HG03064 (cell line): ENCODE results near the gene FBXL16.

Source experiments
- ATAC-seq: cut with Tn5 transposase; IDR thresholded peaks from one replicate; pipeline ENCODE4 v1.9.1; 2021; ENCODE audit warnings: low read depth; ENCODE audit not compliant: unreplicated experiment

Gene FBXL16

DNA sequence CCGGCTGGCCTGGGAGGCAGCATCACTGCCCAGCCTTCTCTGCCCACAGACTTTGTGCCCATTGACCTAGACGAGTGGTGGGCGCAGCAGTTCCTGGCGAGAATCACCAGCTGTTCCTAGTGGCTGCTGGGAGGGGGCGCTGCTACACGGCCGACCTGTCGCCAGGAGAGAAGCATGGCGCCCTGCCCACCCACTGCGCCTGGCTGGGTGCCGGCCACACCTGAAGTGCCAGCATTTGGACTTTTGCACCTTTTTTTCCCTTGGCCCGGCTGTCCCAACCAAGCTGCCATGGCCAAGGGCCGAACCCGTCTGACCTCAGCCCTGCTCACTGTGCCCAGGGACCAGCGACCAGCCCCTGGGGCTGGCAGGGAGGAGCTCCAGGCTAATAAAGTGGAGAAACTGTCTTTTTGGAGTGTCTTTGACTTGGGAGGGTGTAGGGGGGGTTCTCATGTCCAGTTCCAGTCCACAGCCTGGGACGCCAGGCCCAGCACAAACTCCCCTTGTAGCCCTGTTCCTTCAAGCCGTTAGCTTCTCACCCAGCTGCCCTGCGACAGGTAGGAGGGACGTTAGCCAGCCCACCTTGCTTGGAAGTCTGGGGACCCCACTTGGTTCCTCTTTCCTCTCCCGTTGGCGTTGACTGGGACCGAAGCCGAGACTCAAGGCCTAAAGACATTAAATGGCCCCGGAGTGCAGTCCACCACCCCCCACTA is 57.4 kb downstream of the FBXL16 start:
- no peak for ATAC-seq

- ATAC-seq = no peak
Observed at GRCh38 chr16:647173-647902, 58.3 kb downstream of the FBXL16 start.

DNA sequence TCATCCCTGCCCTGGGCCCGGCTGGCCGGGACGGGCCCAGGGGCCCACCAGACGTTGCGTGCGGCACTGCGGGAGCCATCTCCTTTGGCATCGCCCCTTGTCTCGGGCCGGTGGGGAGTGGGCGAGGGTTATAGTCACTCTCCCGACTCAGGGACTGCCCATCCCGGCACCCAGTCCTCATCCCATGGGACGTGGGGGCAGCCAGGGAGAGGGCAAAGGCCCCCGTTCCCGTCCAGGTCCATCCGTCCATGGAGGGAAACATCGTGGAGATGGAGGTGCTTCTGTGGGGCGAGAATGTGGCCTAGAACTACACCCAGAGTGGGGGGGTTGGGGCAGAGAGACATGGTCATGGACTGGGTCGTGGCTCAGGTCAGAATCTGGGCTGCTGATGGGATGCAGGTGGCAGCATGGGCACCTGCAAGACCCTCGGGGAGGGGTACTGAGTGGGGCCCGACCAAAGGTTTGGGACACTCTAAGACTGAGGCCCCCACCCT is 58.9 kb downstream of the FBXL16 start:
- no peak for ATAC-seq

- no peak for ATAC-seq
Observed at GRCh38 chr16:645852-646678, 59.5 kb downstream of the FBXL16 start.

DNA sequence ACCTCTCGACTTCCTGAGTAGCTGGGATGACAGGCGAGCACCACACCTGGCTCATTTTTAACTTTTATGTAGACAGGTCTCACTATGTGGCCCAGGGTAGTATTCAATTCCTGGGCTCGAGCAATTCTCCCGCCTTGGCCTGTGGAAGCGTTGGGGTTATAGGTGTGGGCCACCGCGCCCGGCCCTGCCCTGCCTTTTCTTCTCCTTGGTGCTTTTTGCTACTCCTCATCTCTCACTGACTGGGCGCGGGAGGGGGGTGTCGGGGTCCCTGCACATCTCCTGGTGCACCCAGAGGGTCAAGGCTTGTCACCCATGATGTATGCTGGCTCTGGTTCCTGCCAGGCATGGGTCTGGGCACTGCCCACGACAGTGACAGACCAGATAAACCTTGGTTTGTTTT is 61.0 kb downstream of the FBXL16 start:
- ATAC-seq = no peak

DNA sequence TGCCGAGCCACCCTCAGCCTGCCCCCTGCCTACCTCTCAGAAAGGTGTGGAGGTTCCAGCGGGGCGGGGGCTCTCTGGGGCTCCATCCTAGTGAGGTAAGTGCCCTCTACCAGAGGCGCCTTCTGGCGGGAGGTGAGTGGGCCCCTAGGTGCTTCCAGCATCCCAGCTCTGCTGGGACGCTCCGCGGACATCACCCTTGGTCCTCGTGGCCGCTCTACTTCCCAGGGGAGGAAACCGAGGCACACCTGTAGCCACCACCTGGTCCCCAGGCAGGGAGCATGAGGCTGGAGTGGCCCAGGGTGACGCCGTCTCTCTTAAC is 62.6 kb downstream of the FBXL16 start:
- no peak for ATAC-seq
